ENCODE measurements around the gene ELOVL1.
"Not testable (repeated sequence)": the region's sequence is repeated elsewhere in the genome, so short reads cannot be mapped to it uniquely, and the experiment has no call there.

ELOVL1 gene

GRCh38 chr1:43405219-43405875 is 37.5 kb upstream of the ELOVL1 start:
- CTCF ChIA-PET = no interaction called here
- TF ChIP-seq BHLHE40 (IDR thresholded peaks at IDR 0.05; ENCODE audit: borderline replicate concordance) (no peak), L3MBTL2 (conservative IDR thresholded peaks at IDR 0.05) (no peak), FOXA1 (IDR thresholded peaks at IDR 0.05) (no peak), SUZ12 (IDR thresholded peaks at IDR 0.05) (no peak), PKNOX1 (IDR thresholded peaks at IDR 0.05) (no peak), TARDBP (IDR thresholded peaks at IDR 0.05) (no peak), ELF4 (IDR thresholded peaks at IDR 0.05) (no peak), ZNF384 (IDR thresholded peaks at IDR 0.05) (no peak), ARNT (IDR thresholded peaks at IDR 0.05) (no peak), FOXK2 (IDR thresholded peaks at IDR 0.05) (no peak), FOXM1 (IDR thresholded peaks at IDR 0.05; ENCODE audit: borderline replicate concordance) (no peak), HDGF (IDR thresholded peaks at IDR 0.05; ENCODE audit: borderline replicate concordance) (no peak), LEF1 (IDR thresholded peaks at IDR 0.05; ENCODE audit: borderline replicate concordance) (no peak), SP1 (IDR thresholded peaks at IDR 0.05) (no peak), CTBP1 (IDR thresholded peaks at IDR 0.05; ENCODE audit: borderline replicate concordance) (no peak), NFRKB (IDR thresholded peaks at IDR 0.05) (no peak)
- no peak for DNase-seq (ENCODE audit: extremely low spot score)
- POLR2A ChIA-PET = no interaction called here

GRCh38 chr1:43404353-43404752 is 36.5 kb upstream of the ELOVL1 start:
- no peak for DNase-seq (ENCODE audit: extremely low spot score)
- TF ChIP-seq ELF4 (IDR thresholded peaks at IDR 0.05) (no peak), TARDBP (IDR thresholded peaks at IDR 0.05) (no peak), CTBP1 (IDR thresholded peaks at IDR 0.05; ENCODE audit: borderline replicate concordance) (no peak), ZNF384 (IDR thresholded peaks at IDR 0.05) (no peak), NFRKB (IDR thresholded peaks at IDR 0.05) (no peak), BHLHE40 (IDR thresholded peaks at IDR 0.05; ENCODE audit: borderline replicate concordance) (no peak), FOXK2 (IDR thresholded peaks at IDR 0.05) (no peak), PKNOX1 (IDR thresholded peaks at IDR 0.05) (no peak), FOXM1 (IDR thresholded peaks at IDR 0.05; ENCODE audit: borderline replicate concordance) (no peak), L3MBTL2 (conservative IDR thresholded peaks at IDR 0.05) (no peak), FOXA1 (IDR thresholded peaks at IDR 0.05) (no peak), SUZ12 (IDR thresholded peaks at IDR 0.05) (no peak), ARNT (IDR thresholded peaks at IDR 0.05) (no peak), HDGF (IDR thresholded peaks at IDR 0.05; ENCODE audit: borderline replicate concordance) (no peak)
- ChIA-PET POLR2A (no interaction called here), CTCF (no interaction called here)

- POLR2A ChIA-PET = interaction anchor here (1.2 kb wide), 1 partner anchor 13 kb away, joined by 3 read pairs; the partner anchor contains the start of genes MED8 and SZT2
- no peak for DNase-seq (ENCODE audit: extremely low spot score)
- CTCF ChIA-PET = no interaction called here
- no peak for TF ChIP-seq FOXK2 (IDR thresholded peaks at IDR 0.05)
- TF ChIP-seq SP1 (IDR thresholded peaks at IDR 0.05) = no peak
- TF ChIP-seq FOXM1 (IDR thresholded peaks at IDR 0.05; ENCODE audit: borderline replicate concordance) = no peak
- TF ChIP-seq ZNF384 (IDR thresholded peaks at IDR 0.05) = no peak
- TF ChIP-seq PKNOX1 (IDR thresholded peaks at IDR 0.05) = no peak
- no peak for TF ChIP-seq TARDBP (IDR thresholded peaks at IDR 0.05)
- TF ChIP-seq BHLHE40 (IDR thresholded peaks at IDR 0.05; ENCODE audit: borderline replicate concordance) = no peak
- TF ChIP-seq CTBP1 (IDR thresholded peaks at IDR 0.05; ENCODE audit: borderline replicate concordance) = no peak
- no peak for TF ChIP-seq FOXA1 (IDR thresholded peaks at IDR 0.05)
- TF ChIP-seq L3MBTL2 (conservative IDR thresholded peaks at IDR 0.05) = no peak
- no peak for TF ChIP-seq ARNT (IDR thresholded peaks at IDR 0.05)
- TF ChIP-seq NFRKB (IDR thresholded peaks at IDR 0.05) = no peak
- no peak for TF ChIP-seq LEF1 (IDR thresholded peaks at IDR 0.05; ENCODE audit: borderline replicate concordance)
- TF ChIP-seq ELF4 (IDR thresholded peaks at IDR 0.05) = no peak
- no peak for TF ChIP-seq HDGF (IDR thresholded peaks at IDR 0.05; ENCODE audit: borderline replicate concordance)
- TF ChIP-seq SUZ12 (IDR thresholded peaks at IDR 0.05) = no peak
Observed at GRCh38 chr1:43402089-43402865, 34.5 kb upstream of the ELOVL1 start.

- POLR2A ChIA-PET = interaction anchor here (0.9 to 1.1 kb wide), 2 partner anchors 10 to 42 kb away, joined by 4 read pairs; no protein-coding TSS in a partner anchor
- CTCF ChIA-PET; DNase-seq (ENCODE audit: extremely low spot score): not testable (repeated sequence)
Observed at GRCh38 chr1:43400441-43400840, 32.6 kb upstream of the ELOVL1 start.

GRCh38 chr1:43398227-43398626 is 30.4 kb upstream of the ELOVL1 start:
- DNase-seq (ENCODE audit: extremely low spot score) = no peak
- TF ChIP-seq SUZ12 (IDR thresholded peaks at IDR 0.05) (no peak), BHLHE40 (IDR thresholded peaks at IDR 0.05; ENCODE audit: borderline replicate concordance) (no peak), HDGF (IDR thresholded peaks at IDR 0.05; ENCODE audit: borderline replicate concordance) (no peak), FOXK2 (IDR thresholded peaks at IDR 0.05) (no peak), ZNF384 (IDR thresholded peaks at IDR 0.05) (no peak), CTBP1 (IDR thresholded peaks at IDR 0.05; ENCODE audit: borderline replicate concordance) (no peak), ARNT (IDR thresholded peaks at IDR 0.05) (no peak), PKNOX1 (IDR thresholded peaks at IDR 0.05) (no peak)
- CTCF ChIA-PET = no interaction called here
- POLR2A ChIA-PET = no interaction called here
